ENCODE data around the gene DSCAM. TPM values are rescaled to one million over a fixed set of nuclear protein-coding genes. Genes with fewer than 3 reads are reported as not detected.

DSCAM gene
- total RNA-seq, 1 donor from 2014 or later: not detected

- DNase-seq (ENCODE audit: low spot score): no peak
- intact Hi-C loops (cut with DNase I): no loop called here
These were observed 269.5 kb downstream of the DSCAM start for GRCh38 chr21:40577285-40578043.

- no peak for DNase-seq (ENCODE audit: low spot score)
- intact Hi-C loops (cut with DNase I): no loop called here
These were observed 271.0 kb downstream of the DSCAM start for GRCh38 chr21:40575976-40576375.

GRCh38 chr21:40569357-40569756 is 277.6 kb downstream of the DSCAM start:
- no peak for DNase-seq (ENCODE audit: low spot score)
- intact Hi-C loops (cut with DNase I): no loop called here

GRCh38 chr21:40568807-40569206 is 278.2 kb downstream of the DSCAM start:
- intact Hi-C loops (cut with DNase I): no loop called here
- no peak for DNase-seq (ENCODE audit: low spot score)

- no peak for DNase-seq (ENCODE audit: low spot score)
These were observed 279.5 kb downstream of the DSCAM start for GRCh38 chr21:40567501-40567900.

GRCh38 chr21:40566486-40566885 is 280.5 kb downstream of the DSCAM start:
- DNase-seq (ENCODE audit: low spot score): no peak
- intact Hi-C loops (cut with DNase I): no loop called here

More at GRCh38 chr21:40567501-40567900, 279.5 kb downstream of the DSCAM start:
- intact Hi-C loops (cut with DNase I): no loop called here

GRCh38 chr21:40564318-40564717 is 282.6 kb downstream of the DSCAM start:
- DNase-seq (ENCODE audit: low spot score): no peak
- intact Hi-C loops (cut with DNase I): no loop called here

GRCh38 chr21:40563900-40564299 is 283.1 kb downstream of the DSCAM start:
- DNase-seq (ENCODE audit: low spot score): no peak

GRCh38 chr21:40562242-40563002 is 284.5 kb downstream of the DSCAM start:
- DNase-seq (ENCODE audit: low spot score): no peak
- intact Hi-C loops (cut with DNase I): no loop called here

More at GRCh38 chr21:40563900-40564299, 283.1 kb downstream of the DSCAM start:
- intact Hi-C loops (cut with DNase I): no loop called here

- intact Hi-C loops (cut with DNase I): no loop called here
- DNase-seq (ENCODE audit: low spot score): no peak
These were observed 290.5 kb downstream of the DSCAM start for GRCh38 chr21:40556442-40556968.

- intact Hi-C loops (cut with DNase I): no loop called here
- DNase-seq (ENCODE audit: low spot score): no peak
These were observed 291.9 kb downstream of the DSCAM start for GRCh38 chr21:40555021-40555528.

GRCh38 chr21:40553781-40554180 is 293.2 kb downstream of the DSCAM start:
- intact Hi-C loops (cut with DNase I): no loop called here
- DNase-seq (ENCODE audit: low spot score): no peak

GRCh38 chr21:40547906-40548513 is 298.9 kb downstream of the DSCAM start:
- intact Hi-C loops (cut with DNase I): no loop called here
- DNase-seq (ENCODE audit: low spot score): no peak

GRCh38 chr21:40546647-40547046 is 300.3 kb downstream of the DSCAM start:
- intact Hi-C loops (cut with DNase I): no loop called here
- DNase-seq (ENCODE audit: low spot score): no peak

- no peak for DNase-seq (ENCODE audit: low spot score)
- intact Hi-C loops (cut with DNase I): no loop called here
These were observed 306.7 kb downstream of the DSCAM start for GRCh38 chr21:40540216-40540615.

GRCh38 chr21:40534886-40535285 is 312.1 kb downstream of the DSCAM start:
- no peak for DNase-seq (ENCODE audit: low spot score)
- intact Hi-C loops (cut with DNase I): no loop called here

- intact Hi-C loops (cut with DNase I): no loop called here
- no peak for DNase-seq (ENCODE audit: low spot score)
These were observed 315.4 kb downstream of the DSCAM start for GRCh38 chr21:40531431-40532110.

- intact Hi-C loops (cut with DNase I): no loop called here
- no peak for DNase-seq (ENCODE audit: low spot score)
These were observed 315.9 kb downstream of the DSCAM start for GRCh38 chr21:40531016-40531415.

GRCh38 chr21:40517646-40518045 is 329.3 kb downstream of the DSCAM start:
- intact Hi-C loops (cut with DNase I): no loop called here
- no peak for DNase-seq (ENCODE audit: low spot score)

GRCh38 chr21:40516335-40516734 is 330.6 kb downstream of the DSCAM start:
- intact Hi-C loops (cut with DNase I): no loop called here
- no peak for DNase-seq (ENCODE audit: low spot score)
